GM13976 (cell line): Measurements from ENCODE around the gene RHOF.
A peak's percentile ranks its signal among the peaks of the same experiment; 100 is the strongest.

Experiments used
- DNase-seq: peaks from one replicate; pipeline ENCODE4 v3.0.0; 2012; ENCODE audit warnings: low spot score
- in situ Hi-C: fragments of 300-500 bp; cut with MboI; formaldehyde crosslinking; loops from one replicate; pipeline ENCODE4 v1.12.0; 2022; ENCODE audit warnings: low sequenced_read_pairs, mixed read lengths, inconsistent platforms; ENCODE audit not compliant: unreplicated experiment
- TF ChIP-seq, protein P1 (sequence below): IDR thresholded peaks from 2 replicates; pipeline ENCODE4 v1.5.1; 2012; ENCODE audit warnings: borderline replicate concordance, mild to moderate bottlenecking; ENCODE audit not compliant: insufficient read depth; ENCODE audit errors: extremely low read depth, missing control alignments, control extremely low read depth

The RHOF gene

DNA sequence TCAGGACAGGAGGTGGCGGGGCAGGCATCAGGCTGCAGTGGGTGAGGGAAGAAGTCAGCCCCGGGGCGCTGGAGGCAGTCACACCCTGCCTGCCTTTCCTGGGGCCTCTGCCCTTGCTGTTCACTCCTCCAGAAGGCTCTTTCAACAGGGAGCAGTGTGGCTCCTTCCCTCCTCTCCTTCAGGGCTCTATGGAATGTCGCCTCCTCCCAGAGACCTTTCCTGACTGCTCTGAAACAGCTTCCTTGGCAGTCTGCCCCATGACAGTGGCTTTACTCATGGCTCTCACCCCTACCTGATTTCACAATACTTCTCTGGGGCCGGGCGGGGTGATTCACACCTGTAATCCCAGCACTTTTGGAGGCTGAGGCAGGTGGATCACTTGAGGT lies 7.1 kb downstream of the RHOF start:
- in situ Hi-C loops = no loop called here
- TF ChIP-seq, protein P1, sequence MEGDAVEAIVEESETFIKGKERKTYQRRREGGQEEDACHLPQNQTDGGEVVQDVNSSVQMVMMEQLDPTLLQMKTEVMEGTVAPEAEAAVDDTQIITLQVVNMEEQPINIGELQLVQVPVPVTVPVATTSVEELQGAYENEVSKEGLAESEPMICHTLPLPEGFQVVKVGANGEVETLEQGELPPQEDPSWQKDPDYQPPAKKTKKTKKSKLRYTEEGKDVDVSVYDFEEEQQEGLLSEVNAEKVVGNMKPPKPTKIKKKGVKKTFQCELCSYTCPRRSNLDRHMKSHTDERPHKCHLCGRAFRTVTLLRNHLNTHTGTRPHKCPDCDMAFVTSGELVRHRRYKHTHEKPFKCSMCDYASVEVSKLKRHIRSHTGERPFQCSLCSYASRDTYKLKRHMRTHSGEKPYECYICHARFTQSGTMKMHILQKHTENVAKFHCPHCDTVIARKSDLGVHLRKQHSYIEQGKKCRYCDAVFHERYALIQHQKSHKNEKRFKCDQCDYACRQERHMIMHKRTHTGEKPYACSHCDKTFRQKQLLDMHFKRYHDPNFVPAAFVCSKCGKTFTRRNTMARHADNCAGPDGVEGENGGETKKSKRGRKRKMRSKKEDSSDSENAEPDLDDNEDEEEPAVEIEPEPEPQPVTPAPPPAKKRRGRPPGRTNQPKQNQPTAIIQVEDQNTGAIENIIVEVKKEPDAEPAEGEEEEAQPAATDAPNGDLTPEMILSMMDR = no peak
- no peak for DNase-seq

- TF ChIP-seq, protein P1 = no peak
- DNase-seq = no peak
- in situ Hi-C loops = no loop called here
These were observed 9.0 kb downstream of the RHOF start for GRCh38 chr12:121784460-121784859.

GRCh38 chr12:121783766-121784165 lies 9.7 kb downstream of the RHOF start:
- TF ChIP-seq, protein P1 = no peak
- in situ Hi-C loops = no loop called here
- no peak for DNase-seq

DNA sequence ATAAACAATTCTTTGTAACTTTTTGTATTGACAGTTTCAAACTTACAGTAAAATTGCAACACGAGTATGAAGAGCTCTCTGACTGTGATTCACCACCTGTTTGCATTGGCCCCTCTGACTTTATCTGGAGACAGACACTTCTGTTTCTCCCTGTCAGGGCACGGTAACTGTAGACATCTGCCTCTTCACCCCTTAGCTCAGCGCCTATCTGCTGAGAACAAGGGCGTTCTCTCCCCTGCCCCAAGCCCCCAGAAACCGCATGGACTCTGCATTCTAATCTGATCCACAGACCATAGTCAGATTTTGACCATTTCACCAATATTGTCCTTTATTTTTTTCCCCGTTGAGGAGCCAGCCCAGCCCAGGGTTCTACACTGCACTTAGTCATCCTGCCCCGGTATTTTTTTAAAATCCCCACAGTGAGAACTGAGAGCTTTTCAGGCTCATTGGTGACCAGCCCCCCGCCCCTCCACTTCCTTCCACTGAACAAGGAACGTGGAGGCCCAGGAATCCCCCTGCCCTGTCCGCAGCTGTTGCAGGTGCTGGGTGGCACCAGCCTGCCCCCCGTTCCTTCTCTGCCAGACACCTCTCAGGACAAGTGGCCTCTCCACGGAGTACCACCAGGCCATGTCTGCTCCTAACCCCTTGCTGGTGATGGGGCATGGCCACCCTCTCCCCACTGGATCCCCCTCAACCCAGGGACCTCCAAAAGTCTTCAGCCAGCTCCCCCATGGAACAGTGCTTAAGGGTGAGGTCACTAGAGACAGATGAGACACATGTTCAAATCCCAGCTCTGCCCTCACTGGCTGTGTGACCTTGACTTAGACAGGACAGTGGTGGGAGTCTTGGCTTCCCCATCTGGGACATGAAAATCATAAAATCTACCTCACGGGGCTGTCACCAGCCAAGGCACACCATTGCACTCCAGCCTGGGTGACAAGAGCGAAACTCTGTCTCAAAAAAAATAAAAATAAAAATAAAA lies 11.2 kb downstream of the RHOF start:
- TF ChIP-seq, protein P1 = no peak
- peak; percentile 77 for DNase-seq
- in situ Hi-C loops = no loop called here

GRCh38 chr12:121781484-121781997 lies 11.9 kb downstream of the RHOF start:
- in situ Hi-C loops = no loop called here
- DNase-seq = peak; percentile 64
- TF ChIP-seq, protein P1 = no peak

DNA sequence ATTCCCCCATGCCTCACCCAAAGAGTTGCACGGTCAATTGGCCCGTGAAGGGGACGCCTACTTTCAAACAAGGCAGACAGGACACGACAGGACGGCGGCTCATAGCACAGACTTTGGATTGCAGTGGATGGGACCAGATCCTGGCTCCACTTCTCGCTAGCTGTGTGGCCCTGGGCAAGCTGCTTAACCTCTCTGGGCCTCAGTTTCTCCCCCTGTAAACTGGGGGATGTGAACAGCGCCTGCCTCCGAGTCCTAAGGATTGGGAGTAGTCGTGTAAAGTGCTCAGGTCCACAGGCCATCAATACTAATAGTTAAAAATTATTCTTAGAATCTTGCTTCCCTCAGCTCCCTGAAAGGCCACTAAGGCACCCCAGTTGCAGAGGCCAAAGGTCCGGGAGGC lies 13.1 kb downstream of the RHOF start:
- TF ChIP-seq, protein P1 = no peak
- in situ Hi-C loops = no loop called here
- DNase-seq = no peak
